HFF-Myc (cell line): ENCODE data around the gene FLCN.

Source experiments
- DNase-seq: peaks from one replicate; pipeline ENCODE4 v3.0.0-alpha.2; 2011; ENCODE audit warnings: low read depth; ENCODE audit errors: extremely low read depth
- H3K4me3 ChIP-seq: replicated peaks from 2 replicates; pipeline ENCODE4 v1.5.1; 2011; ENCODE audit warnings: low read depth, mild to moderate bottlenecking, control low read depth, low read length
- CTCF ChIP-seq: IDR thresholded peaks from 2 replicates; pipeline ENCODE4 v1.5.1; 2012; ENCODE audit warnings: mild to moderate bottlenecking, low read depth, low read length, control low read depth; ENCODE audit errors: missing control alignments

FLCN gene

GRCh38 chr17:17177176-17177575 lies 59.8 kb downstream of the FLCN start:
- H3K4me3 ChIP-seq = no peak overlapping the region
- DNase-seq = no peak
- TF ChIP-seq CTCF = no peak

GRCh38 chr17:17176341-17176740 lies 60.6 kb downstream of the FLCN start:
- no peak for TF ChIP-seq CTCF
- no peak overlapping the region for H3K4me3 ChIP-seq
- no peak for DNase-seq

GRCh38 chr17:17175917-17176316 lies 61.1 kb downstream of the FLCN start:
- TF ChIP-seq CTCF = no peak
- DNase-seq = no peak
- no peak overlapping the region for H3K4me3 ChIP-seq

DNA sequence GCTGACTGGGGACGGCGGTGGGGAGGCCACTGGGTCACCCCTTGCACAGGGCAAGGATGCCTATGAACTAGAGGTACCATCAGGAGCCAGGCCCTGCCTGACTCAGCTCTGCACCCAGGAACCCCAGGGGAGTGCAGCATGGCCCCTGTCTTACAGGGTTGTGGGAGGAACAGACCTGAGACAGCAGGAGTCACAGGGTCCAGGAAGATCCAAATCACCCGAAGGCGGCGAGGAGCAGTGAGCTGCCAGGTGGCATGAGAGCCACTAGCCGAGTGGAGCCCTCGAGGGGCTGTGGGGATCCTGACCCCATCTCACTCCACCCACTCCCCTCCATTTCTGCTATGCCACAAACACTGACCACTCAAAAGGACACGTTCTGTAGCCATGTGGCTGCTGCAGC lies 61.6 kb downstream of the FLCN start:
- no peak for TF ChIP-seq CTCF
- DNase-seq = no peak
- no peak overlapping the region for H3K4me3 ChIP-seq

GRCh38 chr17:17173921-17174320 lies 63.0 kb downstream of the FLCN start:
- no peak overlapping the region for H3K4me3 ChIP-seq
- DNase-seq = no peak
- no peak for TF ChIP-seq CTCF

DNA sequence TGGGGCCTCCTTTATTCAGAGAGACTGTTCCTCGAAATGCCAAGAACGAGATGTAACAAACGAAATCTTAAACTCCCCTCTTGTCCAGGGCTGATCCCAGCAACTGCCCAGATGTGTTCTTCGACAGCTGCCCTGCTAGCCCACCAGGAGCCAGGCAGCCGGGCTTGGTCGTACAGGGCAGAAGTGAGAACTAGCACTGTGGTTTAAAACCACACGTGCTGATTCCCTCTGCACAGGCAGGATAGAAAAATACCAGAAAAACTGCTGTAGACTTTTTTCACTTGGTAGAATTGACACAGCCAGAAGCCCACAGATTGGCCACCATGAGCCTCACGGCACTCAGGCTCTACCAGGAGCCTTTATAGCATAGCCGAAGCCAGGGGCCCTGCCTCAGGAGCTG lies 64.0 kb downstream of the FLCN start:
- H3K4me3 ChIP-seq = no peak overlapping the region
- DNase-seq = no peak
- TF ChIP-seq CTCF = no peak

- no peak for DNase-seq
- no peak for TF ChIP-seq CTCF
- no peak overlapping the region for H3K4me3 ChIP-seq
Measured at GRCh38 chr17:17172001-17172939, 64.7 kb downstream of the FLCN start.
